Myocyte (in vitro differentiated cells): ENCODE results near the gene POU6F2. TPM values are rescaled to one million over a fixed set of nuclear protein-coding genes. Genes with fewer than 3 reads are reported as not detected.

Source experiments
- DNase-seq: peaks from one replicate; pipeline ENCODE4 v3.0.0-alpha.2; 2012; ENCODE audit warnings: low read depth
- total RNA-seq: library from RNA; depleted of rRNA; stranded (reverse); fragments of >200 nt; gene quantifications from 2 replicates; pipeline ENCODE4 v1.2.3, GENCODE V29; 2014

POU6F2 gene
- total RNA-seq, 1 donor from 2014 or later, result 0.11 TPM

DNA sequence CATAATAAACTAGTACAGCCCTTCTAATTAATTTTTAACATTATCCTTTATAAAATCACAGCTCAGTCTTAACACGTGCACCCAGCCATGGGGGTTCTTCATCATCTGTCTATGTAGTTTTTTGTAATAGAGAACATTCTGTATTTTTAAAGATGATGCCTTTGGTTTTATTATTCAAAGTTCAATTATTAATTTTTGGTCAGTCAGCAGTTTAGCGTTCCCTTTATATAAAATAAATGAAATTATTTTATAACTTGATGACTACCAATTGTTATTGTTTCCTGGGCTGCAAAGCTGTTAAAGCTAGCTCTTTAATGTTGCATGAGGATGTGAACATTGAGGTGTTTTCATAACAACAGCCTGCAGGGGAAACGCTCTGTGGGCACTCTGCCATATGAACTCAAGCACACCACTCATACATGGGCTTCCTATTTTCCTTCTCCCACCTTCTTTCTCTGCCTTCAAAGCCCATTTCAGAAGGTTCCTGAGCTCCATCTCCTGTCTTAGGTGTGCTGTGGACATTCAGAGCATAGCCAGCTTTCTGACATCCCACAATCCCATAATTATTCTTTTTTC, 416.5 kb downstream of the POU6F2 start:
- no peak for DNase-seq

DNA sequence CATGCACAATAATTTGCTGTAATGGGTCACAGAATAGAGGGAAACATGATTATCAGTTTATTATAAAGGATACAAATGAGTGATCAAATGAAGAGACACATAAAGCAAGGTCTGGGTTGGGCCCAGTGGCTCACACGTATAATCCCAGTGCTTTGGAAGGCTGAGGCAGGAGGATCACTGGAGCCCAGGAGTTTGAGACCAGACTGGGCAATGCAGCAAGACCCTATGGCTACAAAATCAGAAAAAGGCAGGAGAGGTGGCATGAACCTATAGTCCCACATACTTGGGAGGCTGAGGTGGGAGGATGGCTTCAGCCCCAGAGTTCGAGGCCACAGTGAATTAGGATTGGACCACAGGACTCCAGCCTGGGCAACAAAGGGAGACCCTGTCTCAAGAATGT, 421.7 kb downstream of the POU6F2 start:
- no peak for DNase-seq

DNA sequence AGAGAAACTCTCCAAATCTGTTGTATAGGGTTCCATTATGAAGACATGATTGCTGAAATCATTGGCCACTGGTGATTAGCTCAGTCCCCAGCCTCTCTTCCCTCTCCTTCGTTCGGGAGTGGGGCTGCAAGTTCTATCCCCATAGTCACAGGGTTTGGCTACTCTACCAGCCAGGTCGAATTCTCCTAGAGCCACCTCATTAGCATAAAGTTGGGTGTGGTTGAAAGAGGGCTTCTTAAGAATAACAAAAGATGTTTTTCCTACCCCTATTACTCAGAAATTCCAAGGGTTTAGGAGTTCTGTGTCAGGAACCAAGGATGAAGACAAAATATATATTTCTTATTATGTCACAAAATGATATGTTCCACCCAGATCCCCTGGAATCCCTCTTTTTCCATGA, 422.3 kb downstream of the POU6F2 start:
- DNase-seq, result no peak

DNA sequence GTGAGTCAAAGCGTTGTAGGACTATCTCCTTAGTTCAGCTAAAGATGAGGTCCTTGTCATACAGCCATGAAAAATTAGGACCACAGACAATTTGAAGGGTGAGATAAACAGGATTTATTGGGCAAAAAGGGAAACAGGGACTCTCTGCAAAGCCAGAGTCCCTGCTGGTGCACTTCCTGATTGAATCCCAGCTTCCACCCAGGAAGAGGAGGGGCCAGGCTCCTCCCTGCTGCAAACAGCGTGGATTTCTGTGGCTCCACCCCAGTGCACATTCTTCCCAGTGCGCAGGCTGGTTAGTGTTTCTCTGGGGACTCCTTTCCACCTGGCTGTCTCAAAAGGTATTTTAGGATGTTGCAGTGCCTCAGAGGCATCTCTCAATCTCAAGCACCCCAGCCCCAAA, 423.1 kb downstream of the POU6F2 start:
- DNase-seq, result no peak

DNA sequence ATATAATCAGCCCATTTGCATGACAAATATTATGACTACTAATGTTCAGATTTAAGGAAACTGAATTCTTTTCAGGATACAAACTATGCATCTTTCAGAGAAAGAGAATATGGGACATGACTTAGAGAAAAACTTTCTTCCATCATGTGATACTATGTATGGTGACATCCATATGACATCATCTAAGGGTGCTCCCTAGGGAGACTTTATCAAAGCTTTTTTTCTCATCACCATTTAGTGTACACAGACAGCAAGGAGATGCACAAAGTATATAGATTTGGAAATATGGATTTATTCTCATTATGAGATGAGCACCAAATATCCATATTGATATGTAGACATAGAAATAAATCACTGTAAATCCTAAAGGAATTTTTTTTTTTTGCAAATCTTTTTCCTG, 424.3 kb downstream of the POU6F2 start:
- DNase-seq, result no peak

DNA sequence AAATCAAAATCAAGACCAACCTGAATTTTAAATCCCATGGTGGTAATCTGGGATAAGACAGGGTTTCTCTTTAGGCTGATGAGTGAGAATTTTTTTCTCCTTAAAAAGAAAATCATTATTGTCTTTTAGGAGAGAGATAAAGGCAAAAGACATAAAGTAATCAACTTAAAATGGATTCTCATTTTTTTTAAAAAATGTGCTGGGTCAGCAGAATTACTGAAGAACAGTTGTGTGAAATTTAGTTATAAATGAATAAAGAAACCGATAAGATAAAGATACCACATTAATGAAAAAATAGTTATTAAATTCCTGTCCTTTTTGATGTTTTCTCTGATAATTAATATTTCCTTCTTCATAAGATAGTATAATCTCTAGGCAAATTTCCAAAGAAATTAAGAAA, 427.2 kb downstream of the POU6F2 start:
- no peak for DNase-seq

DNA sequence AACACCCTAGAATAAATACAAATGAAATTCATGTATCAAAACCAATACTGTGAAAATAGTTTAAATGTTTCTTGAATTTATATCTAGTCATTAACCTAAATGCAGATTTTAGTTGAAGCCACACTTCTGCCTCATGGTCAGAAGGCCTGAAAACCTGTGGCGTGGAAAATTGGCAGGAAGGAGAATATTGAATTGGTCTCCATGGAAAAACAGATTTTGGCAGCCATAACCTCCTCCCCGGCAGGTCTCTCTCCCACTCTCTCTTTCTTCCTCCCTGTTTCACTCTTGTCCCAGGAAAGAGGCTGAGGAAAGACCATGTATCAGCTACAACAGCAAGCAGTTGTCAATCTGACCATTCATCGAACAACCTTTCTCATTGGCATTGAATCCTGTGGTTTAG, 427.9 kb downstream of the POU6F2 start:
- no peak for DNase-seq

DNA sequence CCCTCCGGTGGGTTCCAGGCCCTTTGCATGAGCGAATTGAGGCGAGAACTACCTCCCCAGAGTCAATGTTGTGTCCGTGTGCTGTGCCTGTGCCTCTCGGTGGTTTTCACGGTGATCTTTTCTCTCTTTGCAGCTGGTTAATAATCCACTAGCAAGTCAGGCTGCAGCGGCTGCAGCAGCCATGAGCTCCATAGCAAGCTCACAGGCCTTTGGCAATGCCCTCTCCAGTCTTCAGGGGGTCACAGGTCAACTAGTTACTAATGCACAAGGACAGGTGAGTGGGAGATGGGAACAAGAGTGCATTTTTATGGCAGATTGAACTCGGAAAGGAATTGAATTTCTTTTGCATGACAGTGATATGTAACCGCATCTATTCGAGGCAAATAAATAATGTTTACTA, 428.8 kb downstream of the POU6F2 start:
- no peak for DNase-seq

DNA sequence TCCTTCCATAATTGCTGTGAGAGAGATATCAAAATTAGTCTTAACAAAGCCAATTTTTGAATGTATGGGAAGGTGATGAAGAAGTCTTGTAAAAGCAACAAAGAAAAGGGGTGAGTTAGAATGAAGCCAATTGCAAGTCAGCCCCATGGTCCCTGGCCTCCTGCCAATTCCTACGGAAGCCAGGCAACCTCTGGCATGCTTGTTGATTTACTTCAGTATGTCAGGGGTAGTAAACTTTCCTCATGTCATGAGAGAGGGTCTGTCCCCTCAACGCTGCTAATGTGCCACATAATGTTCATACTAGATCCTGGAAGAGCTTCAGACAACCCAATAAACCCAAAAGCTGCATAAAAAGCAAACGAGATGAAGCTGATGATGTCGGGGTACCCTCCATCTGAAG, 429.4 kb downstream of the POU6F2 start:
- no peak for DNase-seq

DNA sequence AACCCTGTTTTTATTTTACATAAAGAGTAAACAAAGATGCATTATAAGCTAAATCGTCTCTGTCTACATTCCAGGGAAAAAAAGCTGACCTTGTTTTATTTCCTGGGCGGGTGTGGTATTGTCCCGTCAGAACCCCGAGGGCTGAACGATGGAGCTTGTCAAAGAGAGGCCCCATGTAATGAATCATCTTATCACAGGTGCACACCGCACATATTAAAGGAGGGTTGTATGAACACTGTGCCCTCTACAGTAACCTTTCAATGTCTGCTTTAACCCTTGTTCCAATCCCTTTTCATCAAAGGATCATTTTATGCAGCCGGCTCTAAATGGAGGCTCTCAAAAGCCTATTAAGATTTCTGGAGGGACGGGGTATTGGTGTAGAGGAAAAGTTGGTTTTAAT, 430.0 kb downstream of the POU6F2 start:
- DNase-seq, result no peak

DNA sequence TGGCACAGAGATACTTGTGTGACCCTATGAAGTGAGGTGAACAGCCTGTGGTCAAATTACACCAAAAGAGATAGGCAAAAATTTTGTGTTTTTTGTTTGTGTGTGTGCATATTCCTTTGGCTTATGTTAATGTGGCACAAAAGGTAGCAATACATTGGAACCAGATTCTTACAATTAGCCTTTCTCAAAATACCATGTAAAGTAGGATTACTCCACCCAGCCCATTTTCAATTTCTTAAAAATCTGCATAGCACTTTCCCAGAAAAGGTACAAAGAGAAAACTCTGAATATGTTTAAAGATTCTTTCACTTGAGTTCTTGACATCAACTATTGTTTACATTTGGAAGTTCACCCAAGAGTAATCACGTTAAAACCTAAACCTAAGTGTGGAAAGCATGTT, 431.2 kb downstream of the POU6F2 start:
- no peak for DNase-seq

DNA sequence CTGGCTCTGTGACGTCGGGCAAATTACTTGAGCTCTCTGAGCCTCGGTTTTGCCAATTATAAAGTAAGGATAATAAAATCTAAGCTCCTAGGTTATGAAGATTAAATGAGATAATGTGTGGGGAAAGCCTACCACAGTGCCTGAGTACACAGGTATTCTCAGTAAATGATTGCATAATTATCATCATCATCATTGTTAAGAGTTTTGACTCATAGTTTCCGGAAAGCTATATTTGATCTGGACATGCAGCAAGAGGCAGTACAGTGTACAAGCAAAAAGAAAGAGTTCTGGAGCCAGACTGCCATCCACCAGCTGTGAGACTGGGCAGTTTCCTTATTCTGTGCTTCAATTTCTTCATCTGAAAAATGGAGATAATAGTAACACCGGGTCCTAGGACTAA, 432.9 kb downstream of the POU6F2 start:
- DNase-seq, result no peak

DNA sequence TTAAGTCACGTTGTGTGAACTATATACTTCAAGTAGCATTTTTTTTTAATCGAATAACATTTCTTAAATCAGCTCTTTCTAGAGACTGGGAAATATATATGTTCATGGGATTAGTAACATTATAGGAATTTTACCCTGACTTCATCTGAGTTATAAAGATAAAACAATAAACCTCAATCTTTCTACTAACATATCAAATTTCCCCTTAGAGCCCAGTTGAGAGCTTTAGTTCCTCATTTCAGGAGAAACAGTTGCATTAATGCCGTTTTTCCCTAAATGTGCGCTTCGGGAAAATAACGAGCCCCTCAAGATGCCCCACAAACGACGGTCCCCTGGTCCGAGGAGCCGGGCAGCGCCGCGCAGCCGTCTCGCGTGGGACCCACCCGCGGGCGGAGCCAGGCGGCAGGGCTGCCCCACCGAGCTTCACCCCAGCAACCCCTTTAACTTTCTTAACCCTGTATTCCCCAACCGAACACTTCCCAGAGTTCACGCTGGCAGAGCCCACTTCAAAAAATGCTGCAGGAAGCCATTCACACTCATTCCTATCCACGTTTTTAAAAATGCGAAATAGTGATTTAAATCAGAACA, 436.0 kb downstream of the POU6F2 start:
- DNase-seq, result no peak

DNA sequence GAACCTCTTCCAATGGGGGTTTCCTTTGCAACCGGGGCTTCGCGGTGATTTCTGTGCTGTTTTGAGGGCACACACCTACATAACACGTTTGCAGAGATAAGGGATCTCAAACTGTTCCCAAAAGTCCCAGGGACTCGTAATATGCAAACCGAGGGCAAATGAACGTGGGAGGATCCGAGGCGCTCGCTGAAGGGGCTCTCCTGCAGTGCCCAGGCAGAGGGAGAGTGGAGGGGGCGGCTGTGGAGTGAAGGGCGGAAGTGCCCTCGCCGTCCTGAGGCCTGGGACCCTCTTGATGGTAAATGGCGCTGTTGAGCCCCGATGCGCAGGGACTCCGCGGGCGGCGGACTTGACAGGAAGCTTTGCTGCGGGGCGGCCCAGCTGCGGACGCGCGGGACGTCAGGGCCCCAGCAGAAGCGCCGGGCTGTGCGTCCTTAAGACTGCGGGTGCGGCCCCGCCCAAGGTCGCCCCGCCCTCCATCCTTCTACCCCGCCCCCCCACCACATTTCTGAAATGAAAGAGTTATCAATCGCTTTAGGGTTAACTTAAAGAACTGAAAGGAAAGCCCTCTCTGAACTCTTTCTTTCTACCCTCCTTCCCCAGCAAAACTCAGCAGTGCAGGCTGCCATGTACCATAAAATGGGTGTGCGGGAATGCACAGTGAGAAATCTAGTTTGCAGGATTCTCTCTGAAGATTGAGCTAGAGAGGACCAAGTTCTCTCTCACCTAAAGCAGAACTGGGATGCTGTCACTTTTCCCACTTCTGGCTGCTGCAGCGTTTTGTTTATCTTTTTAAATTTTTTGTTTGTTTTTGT, 436.7 kb downstream of the POU6F2 start:
- peak; percentile 45 for DNase-seq

DNA sequence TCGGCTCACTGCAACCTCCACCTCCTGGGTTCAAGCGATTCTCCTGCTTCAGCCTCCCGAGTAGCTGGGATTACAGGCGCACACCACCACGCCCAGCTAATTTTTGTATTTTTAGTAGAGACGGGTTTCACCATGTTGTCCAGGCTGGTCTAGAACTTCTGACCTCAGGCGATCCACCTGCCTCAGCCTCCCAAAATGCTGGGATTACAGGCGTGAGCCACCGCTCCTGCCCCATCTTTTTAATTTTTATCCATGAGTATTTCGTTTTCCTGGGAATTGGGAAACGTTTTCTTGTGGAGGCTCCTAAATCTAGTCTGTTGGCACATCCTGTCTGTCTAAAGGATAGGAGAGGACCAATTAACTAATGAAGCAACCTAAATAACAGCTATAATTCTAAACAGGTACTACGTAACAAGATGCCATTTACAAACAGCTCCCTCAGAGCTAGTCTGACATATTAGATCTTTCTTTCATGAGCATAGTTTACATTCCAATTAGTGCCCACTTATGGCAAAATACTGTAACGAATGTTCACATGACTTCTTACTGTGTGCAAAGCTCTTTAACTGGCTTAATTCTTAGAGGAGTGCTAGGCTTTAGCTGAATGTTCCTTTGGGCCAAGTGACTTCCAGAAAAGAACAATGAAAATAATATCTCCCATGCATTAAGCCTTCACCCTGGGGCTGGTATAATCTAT, 437.5 kb downstream of the POU6F2 start:
- DNase-seq, result no peak

DNA sequence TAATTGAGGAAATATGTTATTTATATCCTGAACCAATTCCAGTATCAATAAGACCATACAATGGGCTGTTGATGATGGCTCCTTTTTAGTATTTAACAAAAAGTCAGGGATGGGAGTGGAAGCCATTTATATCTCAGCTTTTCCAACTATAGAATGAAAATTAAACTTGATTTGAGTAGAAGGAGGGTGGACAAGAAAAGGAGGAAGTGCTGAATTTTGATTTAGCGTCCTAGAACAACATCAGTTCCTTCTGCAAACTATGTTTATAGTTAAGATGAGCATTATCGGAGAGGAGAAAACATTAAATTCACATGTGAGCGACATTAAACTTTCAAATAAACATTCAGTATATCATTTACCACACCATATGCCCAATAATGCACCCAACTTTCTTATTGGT, 439.2 kb downstream of the POU6F2 start:
- no peak for DNase-seq

DNA sequence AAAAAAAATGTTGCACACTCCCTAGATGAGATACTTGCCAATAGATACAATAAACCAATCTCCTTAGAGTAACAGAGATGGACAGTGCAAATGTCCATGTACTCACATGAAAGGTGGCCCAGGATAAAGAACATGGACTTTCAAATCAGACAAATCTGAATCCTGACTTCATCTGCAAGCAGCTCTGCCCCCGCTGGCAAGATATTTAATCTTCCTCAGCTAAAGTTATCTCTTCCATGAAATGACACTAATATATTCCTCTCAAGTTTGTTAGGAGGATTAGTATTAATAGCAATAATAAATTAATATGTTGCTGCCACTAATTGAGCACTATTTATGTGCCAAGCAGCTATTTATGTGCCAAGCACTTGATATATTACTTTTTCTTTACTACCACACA, 439.9 kb downstream of the POU6F2 start:
- no peak for DNase-seq

DNA sequence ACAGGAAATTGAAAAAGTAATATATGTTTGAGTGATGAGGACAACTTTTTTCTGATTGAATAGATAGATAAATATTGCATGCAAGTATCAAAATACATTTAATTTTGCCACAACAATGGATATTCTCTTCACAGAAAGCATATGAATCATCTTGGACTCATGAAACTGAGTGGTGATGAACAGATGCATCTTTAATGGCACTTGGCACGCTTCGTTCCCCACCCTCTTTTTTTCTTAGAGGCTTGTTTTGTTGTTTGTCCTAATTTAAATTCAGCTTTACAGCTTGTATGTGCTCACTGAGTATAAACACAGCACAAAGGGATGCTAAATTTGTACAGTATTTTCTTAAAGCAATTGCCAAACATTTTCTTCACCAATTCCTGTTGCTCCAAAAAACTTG, 443.5 kb downstream of the POU6F2 start:
- DNase-seq, result peak; percentile 57

DNA sequence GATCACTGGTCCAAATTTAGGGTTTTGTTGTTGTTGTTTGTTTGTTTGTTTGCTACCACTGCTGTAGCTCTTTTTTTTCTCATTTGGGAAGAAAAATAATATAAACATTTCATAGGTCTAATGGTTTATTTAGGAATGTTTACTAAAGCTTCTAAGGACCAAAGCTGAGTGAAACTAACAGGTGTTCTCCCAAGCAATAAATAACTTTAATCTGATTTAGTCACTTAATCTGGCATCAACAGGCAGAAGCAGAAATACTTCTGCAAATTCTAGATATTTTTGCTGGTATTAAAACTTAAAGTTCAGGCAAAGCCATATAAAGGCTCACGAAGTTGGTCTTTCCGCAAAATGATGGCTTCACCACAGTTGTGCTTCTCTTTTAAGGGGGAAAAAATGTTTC, 444.0 kb downstream of the POU6F2 start:
- peak; percentile 51 for DNase-seq

DNA sequence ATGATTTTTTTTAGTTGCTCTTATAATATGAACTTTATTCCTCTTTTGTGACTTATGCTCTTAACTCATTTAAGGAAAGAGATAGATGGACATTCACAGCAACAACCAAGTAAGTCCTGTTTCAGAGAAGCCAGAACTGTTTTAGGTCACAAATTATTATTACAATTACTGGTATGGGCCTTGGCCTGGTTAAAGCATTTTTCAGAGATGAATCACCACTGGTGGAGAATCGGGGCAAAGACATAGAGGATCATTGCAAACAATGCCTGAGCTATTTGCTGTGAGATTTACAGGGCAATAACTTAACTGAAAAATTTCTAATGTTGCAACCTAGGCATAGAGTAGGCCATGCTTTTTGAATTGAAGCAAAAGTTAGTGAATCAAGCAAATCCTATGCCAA, 450.5 kb downstream of the POU6F2 start:
- DNase-seq, result peak; percentile 28

DNA sequence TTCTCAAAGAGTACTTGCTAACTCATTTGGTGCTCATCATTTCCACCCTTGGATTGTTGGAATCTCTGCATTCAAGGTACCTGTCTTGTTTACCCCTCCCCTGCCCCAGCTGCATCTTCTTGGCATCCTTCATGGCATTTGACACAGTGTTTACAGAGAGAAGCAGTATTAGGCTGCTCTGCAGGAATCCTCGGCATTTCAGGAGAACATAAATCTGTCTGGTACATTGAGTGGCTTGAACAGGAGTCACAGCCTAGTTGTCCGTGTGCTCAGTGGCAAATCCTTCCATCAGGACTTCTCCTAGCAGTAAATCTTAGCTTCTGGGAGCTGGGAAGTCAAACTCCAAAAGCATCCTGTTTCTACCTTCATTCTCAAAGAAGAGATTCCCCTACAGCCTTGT, 451.7 kb downstream of the POU6F2 start:
- no peak for DNase-seq

DNA sequence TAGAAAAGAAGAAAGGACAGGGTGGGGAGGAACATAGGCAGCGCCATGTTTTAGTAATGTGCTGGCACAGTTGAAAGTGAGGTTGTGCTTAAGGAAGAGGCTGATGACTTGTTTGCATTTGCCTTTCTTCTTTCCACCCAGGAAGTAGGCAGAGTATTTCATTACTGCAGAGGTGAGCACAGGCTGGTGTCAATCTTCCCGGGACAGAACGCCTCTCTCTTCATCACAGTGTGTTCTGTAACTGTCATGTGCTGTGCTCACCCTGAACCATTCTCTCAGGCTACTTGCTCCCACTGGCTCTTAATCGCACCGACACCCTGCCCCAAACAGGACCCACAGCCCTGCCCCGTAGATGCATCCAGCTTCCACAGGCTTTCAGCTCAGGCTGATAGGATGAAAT, 452.7 kb downstream of the POU6F2 start:
- DNase-seq, result no peak
